Measurements from ENCODE around the gene SPATA2L.

SPATA2L gene

GRCh38 chr16:89701425-89702406, at the start of gene SPATA2L:
Gene SPATA2L, minus strand, starts transcription at chr16:89701705. Its CDS starts 473 bp downstream, at chr16:89701232.
- FAIRE-seq, result peak; percentile 95

- no peak for FAIRE-seq
These were observed 48.1 kb upstream of the SPATA2L start for GRCh38 chr16:89749637-89750036.

GRCh38 chr16:89748921-89749320, 47.4 kb upstream of the SPATA2L start:
- no peak for FAIRE-seq

GRCh38 chr16:89748076-89748475, 46.6 kb upstream of the SPATA2L start:
- no peak for FAIRE-seq

GRCh38 chr16:89746043-89746442, 44.5 kb upstream of the SPATA2L start:
- no peak for FAIRE-seq

GRCh38 chr16:89744813-89745212, 43.3 kb upstream of the SPATA2L start:
- FAIRE-seq, result no peak

GRCh38 chr16:89742948-89743347, 41.4 kb upstream of the SPATA2L start:
- no peak for FAIRE-seq

- no peak for FAIRE-seq
These were observed 40.0 kb upstream of the SPATA2L start for GRCh38 chr16:89741342-89742014.

- no peak for FAIRE-seq
These were observed 37.9 kb upstream of the SPATA2L start for GRCh38 chr16:89739383-89739782.

- FAIRE-seq, result no peak
These were observed 37.2 kb upstream of the SPATA2L start for GRCh38 chr16:89738538-89739317.

- FAIRE-seq, result no peak
These were observed 36.5 kb upstream of the SPATA2L start for GRCh38 chr16:89738072-89738377.

GRCh38 chr16:89737341-89738071, 36.0 kb upstream of the SPATA2L start:
- FAIRE-seq, result no peak

- FAIRE-seq, result no peak
These were observed 35.0 kb upstream of the SPATA2L start for GRCh38 chr16:89736554-89736953.

GRCh38 chr16:89733792-89734191, 32.3 kb upstream of the SPATA2L start:
- no peak for FAIRE-seq

GRCh38 chr16:89733322-89733721, 31.8 kb upstream of the SPATA2L start:
- FAIRE-seq, result no peak

- no peak for FAIRE-seq
These were observed 31.4 kb upstream of the SPATA2L start for GRCh38 chr16:89732918-89733242.

GRCh38 chr16:89732142-89732917, 30.8 kb upstream of the SPATA2L start:
- FAIRE-seq, result no peak

- no peak for FAIRE-seq
These were observed 29.2 kb upstream of the SPATA2L start for GRCh38 chr16:89730610-89731234.

- FAIRE-seq, result no peak
These were observed 28.5 kb upstream of the SPATA2L start for GRCh38 chr16:89729863-89730593.

- FAIRE-seq, result no peak
These were observed 27.8 kb upstream of the SPATA2L start for GRCh38 chr16:89729293-89729692.

Measured in G401.6 (cell line).